IPS-18a (cell line): ENCODE data around the gene KMT2E.
"Not testable (repeated sequence)": the region's sequence is repeated elsewhere in the genome, so short reads cannot be mapped to it uniquely, and the experiment has no call there.

Experiments used
- H3K27ac ChIP-seq: one replicate; pipeline ENCODE4 v1.5.1; 2013; ENCODE audit warnings: low read length
- H3K27me3 ChIP-seq: one replicate; pipeline ENCODE4 v1.6.1; 2013; ENCODE audit warnings: mild to moderate bottlenecking, low read length; ENCODE audit not compliant: control insufficient read depth, insufficient read depth
- H3K36me3 ChIP-seq: one replicate; pipeline ENCODE4 v1.6.1; 2013; ENCODE audit warnings: low read depth, low read length; ENCODE audit not compliant: control insufficient read depth
- H3K4me1 ChIP-seq: one replicate; pipeline ENCODE4 v1.6.1; 2013; ENCODE audit warnings: low read depth, low read length; ENCODE audit not compliant: control insufficient read depth
- H3K4me3 ChIP-seq: one replicate; pipeline ENCODE4 v1.5.1; 2013; ENCODE audit warnings: low read length
- H3K9ac ChIP-seq: one replicate; pipeline ENCODE4 v1.6.1; 2013; ENCODE audit warnings: mild to moderate bottlenecking, low read length, moderate library complexity
- H3K9me3 ChIP-seq: one replicate; pipeline ENCODE4 v1.6.1; 2013; ENCODE audit warnings: low read depth, low read length; ENCODE audit not compliant: control insufficient read depth

KMT2E gene

GRCh38 chr7:105003275-105003674, 10.7 kb upstream of the KMT2E start:
- H3K9ac ChIP-seq = no peak overlapping the region
- H3K9me3 ChIP-seq = no peaks in the 10 kb centered on the region
- H3K4me1 ChIP-seq = peaks cover 3% of the 10 kb centered on the region
- H3K27me3 ChIP-seq = no peaks in the 10 kb centered on the region
- H3K27ac ChIP-seq = no peak overlapping the region
- peaks cover 7% of the 10 kb centered on the region for H3K36me3 ChIP-seq
- H3K4me3 ChIP-seq = no peak overlapping the region

DNA sequence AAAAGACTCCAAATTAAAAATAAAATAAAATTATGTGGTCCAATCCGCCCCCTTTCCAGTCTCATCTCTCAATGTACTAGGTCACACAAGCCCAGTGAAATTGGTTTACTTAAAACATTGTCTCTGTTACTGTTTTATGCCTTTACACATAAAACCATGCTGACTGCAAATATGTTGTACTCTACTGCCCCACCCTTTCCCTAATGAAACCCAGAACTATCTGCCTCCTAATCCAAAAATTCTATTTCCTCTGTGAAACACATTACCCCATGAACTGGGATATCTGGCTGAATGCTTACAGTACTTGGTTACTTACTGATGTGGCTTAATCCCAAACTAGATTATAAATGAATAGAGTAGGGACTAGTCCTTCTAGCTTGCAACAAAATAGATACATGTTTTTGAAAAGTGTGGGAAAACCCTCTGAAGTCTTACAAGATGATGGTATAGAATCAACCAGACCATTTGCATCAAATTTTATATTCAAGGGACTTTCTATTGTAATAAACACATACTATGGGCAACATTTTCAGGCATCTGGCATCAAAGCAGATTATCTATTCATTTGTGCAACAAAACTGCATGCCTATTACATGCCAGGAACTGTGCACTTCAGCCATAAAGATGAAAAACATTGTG, 10.0 kb upstream of the KMT2E start:
- Histone ChIP-seq H3K4me1 (peaks cover 3% of the 10 kb centered on the region), H3K9ac (no peak overlapping the region), H3K4me3 (no peak overlapping the region), H3K27ac (no peak overlapping the region), H3K9me3 (no peaks in the 10 kb centered on the region), H3K36me3 (peaks cover 9% of the 10 kb centered on the region), H3K27me3 (no peaks in the 10 kb centered on the region)

DNA sequence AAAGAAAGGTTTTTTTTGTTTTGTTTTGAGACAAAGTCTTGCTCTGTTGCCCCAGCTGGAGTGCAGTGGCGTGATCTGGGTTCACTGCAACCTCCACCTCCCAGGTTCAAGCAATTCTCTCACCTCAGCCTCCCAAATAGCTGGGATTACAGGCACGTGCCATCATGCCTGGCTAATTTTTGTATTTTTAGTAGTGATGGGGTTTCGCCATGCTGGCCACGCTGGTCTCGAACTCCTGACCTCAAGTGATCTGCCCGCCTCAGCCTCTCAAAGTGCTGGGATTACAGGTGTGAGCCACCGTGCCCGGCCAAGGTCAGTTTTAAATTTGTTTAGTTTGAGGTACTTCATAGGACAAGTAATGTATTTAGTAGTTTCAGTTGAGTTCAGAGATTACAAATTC, 9.0 kb upstream of the KMT2E start:
- H3K27ac ChIP-seq, H3K36me3 ChIP-seq: not testable (repeated sequence)

GRCh38 chr7:105005486-105005885, 8.5 kb upstream of the KMT2E start:
- not testable (repeated sequence) for H3K36me3 ChIP-seq, H3K9ac ChIP-seq, H3K4me1 ChIP-seq, H3K27ac ChIP-seq, H3K4me3 ChIP-seq, H3K27me3 ChIP-seq, H3K9me3 ChIP-seq

More for the DNA sequence above, 9.0 kb upstream of the KMT2E start:
- H3K4me1 ChIP-seq, H3K9me3 ChIP-seq, H3K4me3 ChIP-seq, H3K27me3 ChIP-seq, H3K9ac ChIP-seq: not testable (repeated sequence)

DNA sequence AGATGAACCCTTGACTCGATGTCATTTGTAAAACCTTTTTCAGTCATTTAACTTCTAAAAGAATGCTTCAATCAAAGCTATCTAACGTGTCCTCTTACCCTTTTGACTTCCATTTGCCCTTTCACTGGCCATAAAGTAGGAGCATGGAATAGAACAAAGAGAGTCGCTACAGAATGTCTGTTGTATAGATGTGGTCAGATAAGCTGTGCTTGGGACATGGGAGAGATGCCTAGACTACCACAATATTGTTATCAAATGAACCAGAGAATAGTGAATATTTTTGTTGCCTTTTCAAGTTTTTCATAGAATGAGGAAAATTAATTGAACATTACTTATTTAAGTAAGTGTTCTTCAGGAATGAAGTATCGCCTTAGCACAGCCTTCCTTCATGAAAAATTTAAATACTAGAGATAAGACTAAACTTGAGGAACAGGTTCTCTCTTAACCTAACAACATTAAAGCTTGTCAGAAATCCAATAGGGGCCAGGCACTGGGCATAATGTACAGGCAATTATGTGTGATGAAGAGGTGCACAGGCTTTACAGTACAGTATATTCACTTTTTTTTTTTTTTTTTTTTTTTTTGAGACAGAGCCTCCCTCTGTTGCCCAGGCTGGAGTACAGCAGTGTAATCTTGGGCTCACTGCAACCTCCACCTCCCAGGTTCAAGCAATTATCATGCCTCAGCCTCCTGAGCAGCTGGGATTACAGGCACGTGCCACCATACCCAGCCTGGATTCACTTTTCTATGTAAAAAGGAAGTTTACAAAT, 7.5 kb upstream of the KMT2E start:
- peaks cover 13% of the 10 kb centered on the region for H3K4me1 ChIP-seq
- no peak overlapping the region for H3K4me3 ChIP-seq
- no peaks in the 10 kb centered on the region for H3K27me3 ChIP-seq
- peaks cover 5% of the 10 kb centered on the region for H3K36me3 ChIP-seq
- no peak overlapping the region for H3K9ac ChIP-seq
- no peaks in the 10 kb centered on the region for H3K9me3 ChIP-seq
- no peak overlapping the region for H3K27ac ChIP-seq

- H3K27ac ChIP-seq = no peak overlapping the region
- no peaks in the 10 kb centered on the region for H3K27me3 ChIP-seq
- H3K36me3 ChIP-seq = peaks cover 5% of the 10 kb centered on the region
- H3K4me1 ChIP-seq = peaks cover 13% of the 10 kb centered on the region
- no peak overlapping the region for H3K4me3 ChIP-seq
- H3K9me3 ChIP-seq = no peaks in the 10 kb centered on the region
- no peak overlapping the region for H3K9ac ChIP-seq
Observed at GRCh38 chr7:105007298-105007697, 6.7 kb upstream of the KMT2E start.

DNA sequence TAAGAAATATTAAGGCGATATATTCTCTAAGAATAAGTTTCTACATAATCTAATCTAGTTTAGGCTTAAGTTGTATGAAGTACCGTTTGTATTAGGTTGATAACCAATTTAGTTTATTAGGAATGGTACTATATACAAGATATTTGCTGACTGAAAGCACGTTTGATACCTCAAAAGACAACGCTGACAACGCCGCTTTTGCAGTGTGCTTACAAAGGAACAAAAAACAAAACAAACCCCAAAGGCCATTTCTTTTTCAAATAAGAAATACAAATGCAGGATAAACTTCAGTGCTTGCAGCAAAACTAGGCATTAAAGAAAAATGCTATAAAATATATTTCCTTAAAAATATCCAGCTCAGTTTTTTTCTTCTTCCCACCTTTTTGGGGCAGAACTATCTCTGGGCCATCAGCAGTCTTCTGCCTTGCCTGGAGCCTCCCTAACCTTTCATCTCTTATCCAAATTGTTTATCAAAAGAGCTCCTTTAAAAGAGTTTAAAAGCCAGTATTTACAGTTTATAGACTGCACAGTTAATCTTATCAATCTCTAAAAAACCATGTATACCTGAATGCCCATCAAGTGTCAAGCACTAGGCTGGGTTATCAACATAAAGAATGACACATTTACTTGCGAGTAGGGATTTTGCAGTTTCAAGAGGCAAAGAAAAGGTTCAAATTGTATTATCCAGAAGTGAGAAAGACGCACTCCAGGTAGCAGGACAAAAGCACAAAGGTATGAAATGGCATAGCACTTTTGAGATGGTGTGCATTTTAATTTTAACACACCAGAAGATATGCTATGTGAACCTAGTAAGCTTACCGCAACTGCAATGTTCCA, 4.1 kb upstream of the KMT2E start:
- peaks cover 5% of the 10 kb centered on the region for H3K36me3 ChIP-seq
- H3K27me3 ChIP-seq = no peaks in the 10 kb centered on the region
- peak overlapping the region; percentile 100 for H3K4me3 ChIP-seq
- H3K4me1 ChIP-seq = peaks cover 13% of the 10 kb centered on the region
- no peaks in the 10 kb centered on the region for H3K9me3 ChIP-seq
- peak overlapping the region; percentile 100 for H3K9ac ChIP-seq
- H3K27ac ChIP-seq = no peak overlapping the region

DNA sequence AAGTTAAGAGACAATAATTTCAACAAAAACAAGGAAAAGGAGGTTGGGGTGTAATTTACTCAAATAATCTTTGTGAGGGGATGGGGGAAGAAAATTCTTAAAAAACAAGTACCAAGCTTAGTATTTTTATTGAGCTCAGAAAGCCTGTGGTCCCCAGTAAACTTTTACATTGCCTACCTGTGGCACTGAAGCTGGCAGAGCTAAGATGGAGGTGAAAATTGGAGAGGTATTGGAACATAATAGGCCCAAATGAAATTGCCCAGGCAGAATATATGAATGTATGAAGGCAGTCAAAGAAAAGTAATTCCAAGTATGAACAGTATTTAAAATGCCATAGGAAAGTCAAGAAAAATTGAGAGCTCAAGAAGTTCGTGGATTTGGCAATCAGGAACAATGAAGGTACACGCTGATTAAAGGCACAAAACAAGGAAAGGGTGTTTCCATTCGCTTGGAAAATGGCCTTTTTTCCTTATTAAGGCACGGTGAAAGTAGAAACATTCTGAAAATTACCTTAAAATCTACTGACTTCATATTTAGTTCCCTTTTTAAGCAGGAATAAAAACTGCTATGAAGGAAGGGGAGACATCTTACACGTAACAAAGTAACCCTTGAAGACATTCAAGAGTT, 3.4 kb upstream of the KMT2E start:
- peak overlapping the region; percentile 59 for H3K27ac ChIP-seq
- peak overlapping the region; percentile 100 for H3K4me3 ChIP-seq
- H3K4me1 ChIP-seq = peaks cover 13% of the 10 kb centered on the region
- peaks cover 5% of the 10 kb centered on the region for H3K36me3 ChIP-seq
- no peaks in the 10 kb centered on the region for H3K27me3 ChIP-seq
- no peaks in the 10 kb centered on the region for H3K9me3 ChIP-seq
- H3K9ac ChIP-seq = peak overlapping the region; percentile 100

DNA sequence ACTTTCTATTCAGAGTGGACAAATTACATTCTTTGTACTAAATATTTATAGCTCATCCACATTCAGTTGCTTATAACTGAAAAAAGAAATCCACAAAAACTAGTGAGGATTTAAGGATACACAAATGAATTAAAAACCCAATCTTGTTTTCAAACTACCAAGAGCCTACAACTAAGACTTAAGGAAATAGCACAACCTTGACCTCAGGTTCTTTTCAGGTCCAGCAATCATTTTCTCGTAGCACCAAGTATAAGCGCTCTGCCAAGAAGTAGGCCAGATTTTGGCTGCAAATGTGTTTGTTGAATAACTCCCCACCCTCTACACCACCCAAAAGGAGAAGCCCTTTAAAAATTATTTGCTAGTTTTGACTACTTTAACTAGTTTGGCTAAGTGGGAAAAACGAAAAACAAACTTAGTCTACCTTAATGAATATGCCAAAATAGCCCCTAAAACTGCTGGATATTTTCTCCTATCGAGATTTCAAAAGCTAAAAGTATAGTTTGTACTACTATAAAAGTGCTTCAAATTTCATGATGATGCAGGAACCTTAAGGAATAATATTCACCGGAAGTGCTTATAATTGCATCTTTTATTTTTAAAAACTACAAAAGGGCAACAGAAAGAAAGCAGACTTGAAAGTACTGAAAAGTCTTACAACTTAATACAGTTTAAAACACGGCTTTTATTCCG, 2.7 kb upstream of the KMT2E start:
- H3K4me1 ChIP-seq = peaks cover 17% of the 10 kb centered on the region
- peak overlapping the region; percentile 100 for H3K4me3 ChIP-seq
- H3K27me3 ChIP-seq = no peaks in the 10 kb centered on the region
- H3K9me3 ChIP-seq = no peaks in the 10 kb centered on the region
- H3K36me3 ChIP-seq = peaks cover 5% of the 10 kb centered on the region
- H3K9ac ChIP-seq = peak overlapping the region; percentile 100
- peak overlapping the region; percentile 59 for H3K27ac ChIP-seq

GRCh38 chr7:105011831-105012502, 2.0 kb upstream of the KMT2E start:
- Histone ChIP-seq H3K27ac (peak overlapping the region; percentile 100), H3K9ac (peak overlapping the region; percentile 100), H3K27me3 (no peaks in the 10 kb centered on the region), H3K36me3 (peaks cover 5% of the 10 kb centered on the region), H3K4me1 (peaks cover 24% of the 10 kb centered on the region), H3K4me3 (peak overlapping the region; percentile 100), H3K9me3 (no peaks in the 10 kb centered on the region)
